Colonic mucosa (tissue), 4 donors: ENCODE data around the gene MRPL20. TPM values are rescaled to one million over a fixed set of nuclear protein-coding genes. Genes with fewer than 3 reads are reported as not detected.
"Not testable (repeated sequence)": the region's sequence is repeated elsewhere in the genome, so short reads cannot be mapped to it uniquely, and the experiment has no call there.

Experiments used
- DNase-seq: peaks from one replicate; pipeline ENCODE4 v3.0.0-alpha.2; 2020
- H3K27ac ChIP-seq: fragments of 200-600 bp; one replicate; pipeline ENCODE4 v1.8.0; 2021
- H3K27me3 ChIP-seq: fragments of 200-600 bp; one replicate; pipeline ENCODE4 v1.8.0; 2021
- H3K36me3 ChIP-seq: fragments of 200-600 bp; one replicate; pipeline ENCODE4 v1.8.0; 2021
- H3K4me1 ChIP-seq: fragments of 200-600 bp; one replicate; pipeline ENCODE4 v1.8.0; 2021; ENCODE audit warnings: mild to moderate bottlenecking
- H3K4me3 ChIP-seq: fragments of 200-600 bp; one replicate; pipeline ENCODE4 v1.8.0; 2021
- H3K9ac ChIP-seq, 2 donors: one replicate each; pipeline ENCODE4 v1.7.0; 2013; ENCODE audit warnings: control low read depth in 2 of 2, low read depth in 2 of 2, low read length in 2 of 2
- H3K9me3 ChIP-seq: fragments of 200-600 bp; one replicate; pipeline ENCODE4 v1.8.0; 2021
- intact Hi-C: fragments of 100-400 bp; cut with DNase I; formaldehyde crosslinking; loops from one replicate; pipeline ENCODE4 v1.14.1; 2022
- total RNA-seq, 2 donors: library from RNA; stranded (reverse); fragmentation: NEBNext Ultra II Directional in 1 of 2; extraction: Animal tissue kit (Norgen Biotek cat#: 25700) in 1 of 2; gene quantifications; one replicate each; pipeline ENCODE4 v1.2.1, GENCODE V29; 2021
- TF ChIP-seq, protein P1 (sequence below): fragments of 200-600 bp; IDR thresholded peaks from one replicate; pipeline ENCODE4 v1.8.0; 2022; ENCODE audit warnings: antibody characterized with exemption, mild to moderate bottlenecking
- donor health status: healthy.
- donor health status: DM: no; HTN: no; CAD: no.
- donor health status: DM: no; HTN: no; CAD: no.

Gene MRPL20
- total RNA-seq, 2 donors from 2014 or later: 88.1 to 143 TPM

DNA sequence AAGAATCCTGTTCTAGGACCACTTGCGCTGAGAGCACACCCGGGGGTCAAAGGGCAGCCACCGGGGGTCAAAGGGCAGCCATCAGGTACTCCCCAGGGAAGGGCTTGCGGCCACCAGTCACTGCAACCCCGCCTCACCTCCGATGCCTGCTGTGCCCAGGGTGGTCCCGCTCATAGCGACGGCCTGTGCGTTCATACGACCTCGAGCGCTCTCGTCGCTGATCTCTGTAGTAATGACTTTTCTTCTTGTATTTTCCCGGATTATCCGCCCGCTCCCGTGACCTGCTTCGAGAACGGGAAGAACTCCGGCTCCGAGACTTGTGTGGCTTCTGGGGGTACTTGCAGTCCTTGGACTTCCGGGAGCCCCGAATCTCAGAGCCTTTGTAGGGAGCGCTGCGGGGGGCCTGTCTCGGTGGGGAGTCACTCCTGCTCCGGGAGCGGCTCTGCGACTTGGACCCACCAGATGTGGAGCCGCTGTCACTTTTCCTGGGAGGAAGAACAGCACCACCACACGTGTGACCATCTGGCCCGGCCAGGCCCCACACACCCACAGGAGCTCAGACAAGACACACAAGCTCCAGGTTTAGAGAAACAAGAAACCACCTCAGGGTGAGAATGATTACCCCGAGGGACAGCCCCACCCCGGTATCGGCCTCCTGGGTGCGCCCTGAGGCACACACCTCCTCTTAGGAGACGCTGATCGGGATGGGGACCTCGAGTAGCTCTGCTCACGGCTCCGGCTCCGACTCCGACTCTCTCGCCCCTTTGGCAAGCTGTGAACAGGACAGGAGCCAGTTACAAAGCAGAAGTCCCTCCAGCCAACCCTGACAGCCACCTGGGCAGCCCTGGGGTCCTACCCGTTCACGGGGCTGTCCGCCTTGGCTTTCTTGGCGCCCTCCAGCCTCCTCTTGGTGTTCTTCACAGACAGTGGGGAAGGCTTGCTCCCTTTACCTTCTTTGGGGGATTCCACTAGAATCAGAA lies 19.7 kb downstream of the MRPL20 start:
- TF ChIP-seq, protein P1, sequence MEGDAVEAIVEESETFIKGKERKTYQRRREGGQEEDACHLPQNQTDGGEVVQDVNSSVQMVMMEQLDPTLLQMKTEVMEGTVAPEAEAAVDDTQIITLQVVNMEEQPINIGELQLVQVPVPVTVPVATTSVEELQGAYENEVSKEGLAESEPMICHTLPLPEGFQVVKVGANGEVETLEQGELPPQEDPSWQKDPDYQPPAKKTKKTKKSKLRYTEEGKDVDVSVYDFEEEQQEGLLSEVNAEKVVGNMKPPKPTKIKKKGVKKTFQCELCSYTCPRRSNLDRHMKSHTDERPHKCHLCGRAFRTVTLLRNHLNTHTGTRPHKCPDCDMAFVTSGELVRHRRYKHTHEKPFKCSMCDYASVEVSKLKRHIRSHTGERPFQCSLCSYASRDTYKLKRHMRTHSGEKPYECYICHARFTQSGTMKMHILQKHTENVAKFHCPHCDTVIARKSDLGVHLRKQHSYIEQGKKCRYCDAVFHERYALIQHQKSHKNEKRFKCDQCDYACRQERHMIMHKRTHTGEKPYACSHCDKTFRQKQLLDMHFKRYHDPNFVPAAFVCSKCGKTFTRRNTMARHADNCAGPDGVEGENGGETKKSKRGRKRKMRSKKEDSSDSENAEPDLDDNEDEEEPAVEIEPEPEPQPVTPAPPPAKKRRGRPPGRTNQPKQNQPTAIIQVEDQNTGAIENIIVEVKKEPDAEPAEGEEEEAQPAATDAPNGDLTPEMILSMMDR: no peak
- Histone ChIP-seq H3K9ac (no peak overlapping the region), H3K9me3 (no peaks in the 10 kb centered on the region), H3K27me3 (no peaks in the 10 kb centered on the region), H3K36me3 (peaks cover 38% of the 10 kb centered on the region), H3K27ac (no peak overlapping the region), H3K4me3 (no peak overlapping the region), H3K4me1 (no peaks in the 10 kb centered on the region)
- intact Hi-C loops: no loop called here
- no peak for DNase-seq

DNA sequence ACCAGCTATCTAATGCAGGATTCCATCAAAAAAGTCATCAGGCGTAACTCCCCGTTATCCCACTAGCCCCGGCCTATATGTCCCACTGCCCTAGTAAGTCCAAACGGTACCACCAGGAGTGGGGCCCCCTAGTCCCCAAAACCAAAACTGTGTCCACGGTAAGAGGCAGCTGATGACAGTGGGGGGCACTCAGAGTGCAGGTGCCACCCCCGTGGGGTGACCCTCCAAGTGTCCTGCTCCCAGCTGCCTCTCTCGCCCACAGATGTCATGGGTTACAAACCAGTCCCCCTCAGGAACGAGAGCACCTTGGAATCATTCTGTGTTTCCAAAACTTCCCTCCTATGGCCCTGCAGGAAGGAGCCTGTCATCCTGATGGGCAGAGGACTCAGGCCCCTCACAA lies 21.2 kb downstream of the MRPL20 start:
- no peaks in the 10 kb centered on the region for H3K4me1 ChIP-seq
- no peaks in the 10 kb centered on the region for H3K9me3 ChIP-seq
- no peak overlapping the region for H3K4me3 ChIP-seq
- H3K27me3 ChIP-seq: no peaks in the 10 kb centered on the region
- peaks cover 35% of the 10 kb centered on the region for H3K36me3 ChIP-seq
- no peak for DNase-seq
- no peak overlapping the region for H3K9ac ChIP-seq
- H3K27ac ChIP-seq: no peak overlapping the region
- TF ChIP-seq, protein P1: no peak
- intact Hi-C loops: no loop called here

DNA sequence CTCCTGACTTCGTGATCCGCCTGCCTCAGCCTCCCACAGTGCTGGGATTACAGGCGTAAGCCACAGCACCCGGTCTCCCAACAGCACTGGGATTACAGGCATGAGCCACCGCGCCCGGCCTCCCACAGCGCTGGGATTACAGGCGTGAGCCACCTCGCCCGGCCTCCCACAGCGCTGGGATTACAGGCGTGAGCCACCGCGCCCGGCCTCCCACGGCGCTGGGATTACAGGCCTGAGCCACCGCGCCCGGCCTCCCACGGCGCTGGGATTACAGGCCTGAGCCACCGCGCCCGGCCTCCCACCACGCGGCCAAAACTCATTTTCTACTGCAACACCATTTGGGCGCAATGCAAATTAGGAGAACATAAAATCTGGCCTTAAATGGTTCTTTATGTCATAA lies 21.8 kb downstream of the MRPL20 start:
- H3K36me3 ChIP-seq: peaks cover 31% of the 10 kb centered on the region
- H3K9ac ChIP-seq, H3K4me1 ChIP-seq, H3K4me3 ChIP-seq, DNase-seq, H3K27ac ChIP-seq, H3K9me3 ChIP-seq, intact Hi-C loops, H3K27me3 ChIP-seq: not testable (repeated sequence)

DNA sequence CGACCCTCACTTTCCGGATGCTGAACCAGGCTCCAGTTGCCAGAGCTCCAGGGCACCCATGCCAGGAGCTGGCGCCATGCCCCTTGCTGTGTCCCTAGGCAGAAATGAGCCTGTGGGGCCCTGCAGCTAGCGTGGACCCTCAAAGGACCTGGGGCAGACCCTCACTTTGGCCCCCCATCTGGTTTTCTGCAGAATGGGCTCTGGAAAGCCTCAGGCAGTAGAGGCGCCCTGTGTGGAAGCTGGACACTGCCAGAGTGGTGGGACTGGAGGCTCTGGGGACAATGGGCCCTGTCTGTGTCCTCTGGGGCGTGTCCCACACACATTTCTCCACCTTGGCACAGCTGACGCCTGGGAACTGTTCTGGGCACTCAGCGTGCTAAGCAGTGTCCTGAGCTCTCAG lies 25.8 kb downstream of the MRPL20 start:
- no peak for DNase-seq
- Histone ChIP-seq H3K36me3 (peaks cover 6% of the 10 kb centered on the region), H3K27me3 (no peaks in the 10 kb centered on the region), H3K4me3 (no peak overlapping the region), H3K9me3 (no peaks in the 10 kb centered on the region), H3K9ac (no peak overlapping the region), H3K4me1 (no peaks in the 10 kb centered on the region), H3K27ac (no peak overlapping the region)
- intact Hi-C loops: no loop called here
- TF ChIP-seq, protein P1: no peak

DNA sequence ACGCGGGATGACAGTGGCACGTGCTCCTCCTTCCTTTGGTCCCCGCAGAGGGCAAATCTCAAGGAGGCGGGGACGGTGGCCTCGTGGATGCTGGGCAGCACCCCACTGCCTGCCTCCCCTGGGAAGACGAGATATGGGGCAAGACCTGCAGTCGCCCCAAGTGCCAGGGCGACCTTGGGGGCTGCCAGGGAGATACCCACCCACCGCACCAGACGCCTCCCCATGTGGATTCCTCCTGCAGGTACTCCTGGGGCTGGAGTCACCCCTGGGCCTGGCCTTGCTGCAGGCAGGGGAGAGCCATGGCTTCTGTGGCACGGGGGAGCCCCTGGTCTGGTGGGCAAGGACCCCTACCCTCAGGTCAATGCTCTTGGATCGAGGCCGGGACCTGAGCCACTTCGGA lies 26.2 kb downstream of the MRPL20 start:
- intact Hi-C loops: no loop called here
- H3K4me3 ChIP-seq: no peak overlapping the region
- no peak for DNase-seq
- H3K4me1 ChIP-seq: peaks cover 3% of the 10 kb centered on the region
- H3K9ac ChIP-seq: no peak overlapping the region
- H3K27me3 ChIP-seq: no peaks in the 10 kb centered on the region
- H3K36me3 ChIP-seq: peaks cover 1% of the 10 kb centered on the region
- no peak overlapping the region for H3K27ac ChIP-seq
- no peaks in the 10 kb centered on the region for H3K9me3 ChIP-seq
- TF ChIP-seq, protein P1: no peak
